HEK293T (cell line): Measurements from ENCODE around the gene LNX2.

Experiments
- CTCF ChIA-PET: fragments of 350-600 bp; formaldehyde crosslinking; extraction: SDS; loops from one replicate; lab custom pipeline; 2021; ENCODE audit warnings: antibody characterized with exemption, inconsistent platforms; lab: Yijun Ruan, JAX
- POLR2A ChIA-PET: fragments of 350-600 bp; formaldehyde crosslinking; extraction: SDS; loops from one replicate; lab custom pipeline; 2020; ENCODE audit warnings: antibody characterized with exemption, inconsistent platforms; lab: Yijun Ruan, JAX
- DNase-seq: peaks from one replicate; pipeline ENCODE4 v3.0.0; 2012; ENCODE audit warnings: mixed read lengths; ENCODE audit errors: extremely low spot score
- ARNT ChIP-seq: fragments of 450-650 bp; IDR thresholded peaks from 2 replicates; pipeline ENCODE4 v1.6.1; 2017; ENCODE audit warnings: mild to moderate bottlenecking
- BHLHE40 ChIP-seq: fragments of 450-650 bp; IDR thresholded peaks from 2 replicates; pipeline ENCODE4 v1.6.1; 2016; ENCODE audit warnings: mild to moderate bottlenecking, moderate library complexity, borderline replicate concordance
- CTBP1 ChIP-seq: fragments of 450-650 bp; IDR thresholded peaks from 2 replicates; pipeline ENCODE4 v1.6.1; 2016; ENCODE audit warnings: borderline replicate concordance
- ELF4 ChIP-seq: fragments of 450-650 bp; IDR thresholded peaks from 2 replicates; pipeline ENCODE4 v1.6.1; 2017; ENCODE audit warnings: antibody characterized with exemption
- FOXA1 ChIP-seq: fragments of 450-650 bp; IDR thresholded peaks from 2 replicates; pipeline ENCODE4 v1.6.1; 2016; ENCODE audit warnings: mild to moderate bottlenecking
- FOXK2 ChIP-seq: fragments of 450-650 bp; IDR thresholded peaks from 2 replicates; pipeline ENCODE4 v1.6.1; 2016; ENCODE audit warnings: mild to moderate bottlenecking
- FOXM1 ChIP-seq: fragments of 450-650 bp; IDR thresholded peaks from 2 replicates; pipeline ENCODE4 v1.6.1; 2017; ENCODE audit warnings: mild to moderate bottlenecking, borderline replicate concordance
- HDGF ChIP-seq: fragments of 450-650 bp; IDR thresholded peaks from 2 replicates; pipeline ENCODE4 v1.6.1; 2017; ENCODE audit warnings: antibody characterized with exemption, borderline replicate concordance
- L3MBTL2 ChIP-seq: fragments of 450-650 bp; conservative IDR thresholded peaks from 2 replicates; pipeline ENCODE4 v1.6.1; 2016; ENCODE audit warnings: mild to moderate bottlenecking
- LEF1 ChIP-seq: fragments of 450-650 bp; IDR thresholded peaks from 2 replicates; pipeline ENCODE4 v1.6.1; 2017; ENCODE audit warnings: mild to moderate bottlenecking, borderline replicate concordance
- NFRKB ChIP-seq: fragments of 450-650 bp; IDR thresholded peaks from 2 replicates; pipeline ENCODE4 v1.6.1; 2016; ENCODE audit warnings: mild to moderate bottlenecking, moderate library complexity
- PKNOX1 ChIP-seq: fragments of 450-650 bp; IDR thresholded peaks from 2 replicates; pipeline ENCODE4 v1.6.1; 2016
- SP1 ChIP-seq: fragments of 450-650 bp; IDR thresholded peaks from 2 replicates; pipeline ENCODE4 v1.6.1; 2017
- SUZ12 ChIP-seq: fragments of 450-650 bp; IDR thresholded peaks from 2 replicates; pipeline ENCODE4 v1.6.1; 2016; ENCODE audit warnings: mild to moderate bottlenecking
- TARDBP ChIP-seq: fragments of 450-650 bp; IDR thresholded peaks from 2 replicates; pipeline ENCODE4 v1.6.1; 2016
- ZNF384 ChIP-seq: fragments of 450-650 bp; IDR thresholded peaks from 2 replicates; pipeline ENCODE4 v1.6.1; 2016

The LNX2 gene

DNA sequence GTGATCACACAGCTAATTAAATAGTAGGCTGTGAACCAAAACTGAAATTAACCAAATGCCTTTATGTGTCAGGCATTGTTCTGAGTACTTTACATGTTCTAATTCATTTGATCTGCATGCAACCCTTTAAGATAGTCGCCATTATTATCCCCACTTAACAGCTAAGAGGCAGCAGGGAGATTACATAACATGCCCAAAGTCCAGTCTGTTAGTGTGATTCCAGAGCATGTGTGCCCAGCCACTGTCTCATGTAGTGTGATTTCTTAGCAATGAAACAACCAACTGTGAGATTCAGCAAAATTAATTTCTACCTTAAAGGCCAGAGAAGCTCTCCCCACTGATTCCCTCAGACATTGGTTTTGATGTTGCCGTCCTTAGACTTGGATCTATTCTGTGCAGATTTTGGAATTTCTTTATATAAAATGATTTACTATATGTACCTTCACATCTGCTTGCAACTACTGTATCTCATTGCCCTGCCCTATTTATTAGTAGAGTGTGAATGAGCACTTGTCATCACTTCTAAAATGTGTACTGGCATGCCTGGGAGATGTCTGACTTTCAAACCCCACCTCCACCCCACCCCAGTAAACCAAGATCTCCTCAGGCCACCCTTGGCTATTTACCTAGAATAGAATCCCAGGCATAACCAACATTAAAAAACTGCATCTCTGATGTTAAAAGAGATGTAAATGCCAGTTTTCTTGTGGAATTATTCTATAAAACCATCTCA lies 42.6 kb upstream of the LNX2 start:
- CTCF ChIA-PET = no interaction called here
- no peak for TF ChIP-seq TARDBP
- no peak for TF ChIP-seq FOXM1
- no peak for TF ChIP-seq FOXA1
- no peak for TF ChIP-seq ARNT
- no peak for TF ChIP-seq LEF1
- no peak for TF ChIP-seq BHLHE40
- no peak for TF ChIP-seq FOXK2
- TF ChIP-seq ELF4 = no peak
- no peak for TF ChIP-seq PKNOX1
- TF ChIP-seq SUZ12 = no peak
- no peak for DNase-seq
- POLR2A ChIA-PET = no interaction called here

DNA sequence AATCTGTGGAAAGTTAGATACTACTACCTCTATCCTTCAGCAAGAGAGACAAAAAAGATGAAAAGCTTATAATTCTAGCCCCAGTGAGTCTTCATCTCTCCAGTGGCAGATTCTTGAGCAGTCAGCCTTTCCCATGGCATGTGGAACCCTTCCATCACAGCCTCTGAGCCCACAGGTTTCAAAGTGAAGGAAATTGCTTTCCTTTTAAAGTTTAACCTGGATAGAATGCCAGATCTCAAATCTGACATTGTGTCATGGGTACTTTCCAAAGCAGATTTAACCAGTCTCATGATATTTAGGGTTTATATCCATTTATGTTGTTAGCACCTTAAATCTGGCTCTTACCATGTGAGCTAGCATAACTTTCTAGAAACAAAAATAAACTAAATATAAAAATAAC lies 40.7 kb upstream of the LNX2 start:
- no peak for DNase-seq
- TF ChIP-seq CTBP1 (no peak), NFRKB (no peak), TARDBP (no peak), SP1 (no peak), ELF4 (no peak), HDGF (no peak), FOXM1 (no peak), ZNF384 (no peak), FOXK2 (no peak), PKNOX1 (no peak), SUZ12 (no peak), L3MBTL2 (no peak), BHLHE40 (no peak), ARNT (no peak), FOXA1 (no peak), LEF1 (no peak)
- CTCF ChIA-PET = interaction anchor here (0.6 kb wide), 1 partner anchor 12 kb away, joined by 4 read pairs; no protein-coding TSS in a partner anchor
- POLR2A ChIA-PET = no interaction called here

GRCh38 chr13:27660511-27660910 lies 40.2 kb upstream of the LNX2 start:
- no peak for DNase-seq
- ChIA-PET POLR2A (no interaction called here), CTCF (no interaction called here)
- TF ChIP-seq L3MBTL2 (no peak), ZNF384 (no peak), SP1 (no peak), TARDBP (no peak), FOXA1 (no peak), ELF4 (no peak), ARNT (no peak), BHLHE40 (no peak), PKNOX1 (no peak), HDGF (no peak), CTBP1 (no peak), FOXM1 (no peak), FOXK2 (no peak), SUZ12 (no peak), LEF1 (no peak), NFRKB (no peak)

DNA sequence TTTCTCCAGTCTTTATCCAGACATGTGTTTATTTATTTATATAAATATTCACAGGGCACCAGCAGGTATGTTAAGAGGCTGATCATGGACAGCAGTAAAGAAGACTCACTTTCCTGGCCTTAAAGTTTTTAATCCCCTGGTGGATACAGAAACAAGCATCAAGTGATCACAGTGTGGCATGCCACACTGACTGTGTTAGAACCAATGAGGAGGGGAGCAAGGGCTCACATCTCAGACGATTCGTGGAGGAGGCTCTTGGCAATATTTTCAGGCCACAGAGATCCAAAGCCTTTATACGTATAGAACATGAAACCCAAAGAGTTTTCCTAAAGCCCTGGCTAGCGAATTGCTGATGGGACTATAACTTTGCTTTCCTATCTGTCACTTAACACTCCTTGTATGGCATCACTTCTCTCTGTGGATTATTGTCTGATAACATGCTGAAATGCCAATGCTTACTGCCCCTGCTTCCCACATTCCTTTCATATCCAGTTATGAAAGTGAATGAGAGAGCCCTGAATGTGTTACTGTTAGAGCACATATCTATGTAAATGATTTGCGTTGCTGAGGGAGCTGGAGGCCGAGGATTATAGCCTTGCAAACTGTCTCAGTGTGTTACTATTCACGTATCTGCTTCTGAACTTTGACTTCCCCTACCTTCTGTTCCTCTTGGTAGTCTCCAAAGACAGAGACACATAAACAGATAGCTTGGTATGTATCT lies 39.0 kb upstream of the LNX2 start:
- ChIA-PET POLR2A (no interaction called here), CTCF (interaction anchor here (1.1 kb wide), 1 partner anchor 297 kb away, joined by 4 read pairs; no protein-coding TSS in a partner anchor)
- TF ChIP-seq FOXK2 = no peak
- no peak for TF ChIP-seq PKNOX1
- TF ChIP-seq FOXA1 = no peak
- TF ChIP-seq HDGF = no peak
- TF ChIP-seq CTBP1 = no peak
- TF ChIP-seq BHLHE40 = no peak
- no peak for TF ChIP-seq LEF1
- TF ChIP-seq ELF4 = no peak
- TF ChIP-seq NFRKB = no peak
- TF ChIP-seq SUZ12 = no peak
- no peak for TF ChIP-seq ARNT
- no peak for TF ChIP-seq SP1
- no peak for TF ChIP-seq ZNF384
- TF ChIP-seq L3MBTL2 = no peak
- no peak for TF ChIP-seq FOXM1
- no peak for TF ChIP-seq TARDBP
- no peak for DNase-seq

DNA sequence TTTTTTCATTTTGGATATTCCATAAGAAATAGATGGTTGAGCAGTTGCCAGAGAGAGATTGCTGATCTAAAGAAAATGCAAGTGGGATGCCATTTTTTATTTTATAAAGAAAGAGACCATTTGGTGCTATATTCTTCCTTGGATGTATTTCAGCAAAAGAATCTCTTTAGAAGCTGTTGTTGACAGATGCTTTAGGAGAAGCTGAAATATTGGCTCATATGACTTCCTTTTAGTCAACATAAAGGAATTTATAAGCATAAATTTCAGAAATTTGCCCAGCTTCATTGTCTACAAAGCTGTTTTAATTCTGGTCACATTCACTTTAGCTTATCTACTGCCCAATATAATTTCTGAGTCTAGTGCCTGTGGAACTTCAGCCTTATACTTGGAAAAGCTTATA lies 38.2 kb upstream of the LNX2 start:
- ChIA-PET CTCF (interaction anchor here (1.1 kb wide), 1 partner anchor 296 kb away, joined by 4 read pairs; no protein-coding TSS in a partner anchor), POLR2A (no interaction called here)
- DNase-seq = no peak
- no peak for TF ChIP-seq ARNT
- no peak for TF ChIP-seq L3MBTL2
- TF ChIP-seq HDGF = no peak
- no peak for TF ChIP-seq ELF4
- TF ChIP-seq NFRKB = no peak
- TF ChIP-seq FOXK2 = no peak
- no peak for TF ChIP-seq FOXA1
- TF ChIP-seq ZNF384 = no peak
- no peak for TF ChIP-seq TARDBP
- no peak for TF ChIP-seq SP1
- TF ChIP-seq BHLHE40 = no peak
- TF ChIP-seq PKNOX1 = no peak
